GM12875 (cell line): ENCODE data around the gene CDR2L.

Experiments
- H3K4me3 ChIP-seq: one replicate; pipeline ENCODE4 v1.5.1; 2011; ENCODE audit warnings: low read depth, low read length, control low read depth
- CTCF ChIP-seq: IDR thresholded peaks from 2 replicates; pipeline ENCODE4 v1.5.1; 2011; ENCODE audit warnings: low read depth, mild to moderate bottlenecking, control low read depth, inconsistent platforms, low read length, moderate library complexity, borderline replicate concordance; ENCODE audit not compliant: insufficient read depth

The CDR2L gene

GRCh38 chr17:74987418-74987908 is at the start of gene CDR2L:
CDR2L (plus strand) TSS chr17:74987632; CDS start chr17:74988044, 412 bp downstream.
- H3K4me3 ChIP-seq, result peak within 1 kb of the TSS; percentile 33

GRCh38 chr17:74938194-74938950 is 49.1 kb upstream of the CDR2L start:
- H3K4me3 ChIP-seq, result no peak overlapping the region
- TF ChIP-seq CTCF, result no peak

More at GRCh38 chr17:74987418-74987908, at the start of gene CDR2L:
- no peak for TF ChIP-seq CTCF

DNA sequence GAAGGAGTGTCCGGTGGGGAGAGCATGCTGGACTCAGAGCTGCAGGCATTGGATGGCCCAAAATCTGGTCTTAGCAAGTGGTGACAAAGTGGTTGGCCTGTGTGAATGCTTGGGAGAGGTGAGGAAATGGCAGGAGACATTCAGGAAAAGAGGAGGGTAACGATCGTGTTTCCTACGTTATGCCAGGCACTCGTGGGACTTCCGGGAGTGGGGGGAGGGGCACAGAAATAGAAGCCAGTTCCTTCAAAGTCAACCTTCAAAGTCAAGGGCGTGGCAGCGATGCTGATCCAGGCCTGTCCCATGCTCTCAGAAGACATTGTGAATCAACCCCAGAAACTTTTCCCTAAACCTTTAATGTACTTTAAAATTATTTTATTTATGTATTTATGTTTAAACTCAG is 47.9 kb upstream of the CDR2L start:
- TF ChIP-seq CTCF, result no peak
- H3K4me3 ChIP-seq, result no peak overlapping the region

- H3K4me3 ChIP-seq, result no peak overlapping the region
- TF ChIP-seq CTCF, result no peak
Observed at GRCh38 chr17:74941128-74941725, 46.2 kb upstream of the CDR2L start.

- no peak for TF ChIP-seq CTCF
Observed at GRCh38 chr17:74943808-74944522, 43.5 kb upstream of the CDR2L start.

GRCh38 chr17:74945543-74945942 is 41.9 kb upstream of the CDR2L start:
- no peak overlapping the region for H3K4me3 ChIP-seq
- no peak for TF ChIP-seq CTCF

More at GRCh38 chr17:74943808-74944522, 43.5 kb upstream of the CDR2L start:
- H3K4me3 ChIP-seq, result no peak overlapping the region
